Fibroblast of lung (primary cell): ENCODE results near the gene MOXD1. TPM values are rescaled to one million over a fixed set of nuclear protein-coding genes. Genes with fewer than 3 reads are reported as not detected.

Experiments
- DNase-seq, 2 donors: peaks; one replicate each; pipeline versions ENCODE4 v3.0.0 to v3.0.0-alpha.2; 2010; ENCODE audit warnings: low read depth in 2 of 2
- H2AFZ ChIP-seq: 2 replicates; pipeline ENCODE4 v1.5.1; 2012; ENCODE audit warnings: low read length, control low read depth, inconsistent platforms
- H3K27ac ChIP-seq: 2 replicates; pipeline ENCODE4 v1.5.1; 2011; ENCODE audit warnings: low read length, control low read depth; ENCODE audit not compliant: insufficient read depth
- H3K27me3 ChIP-seq: 2 replicates; pipeline ENCODE4 v1.5.1; 2011; ENCODE audit warnings: mild to moderate bottlenecking, low read length; ENCODE audit not compliant: control insufficient read depth, insufficient read depth
- H3K36me3 ChIP-seq: 2 replicates; pipeline ENCODE4 v1.5.1; 2011; ENCODE audit warnings: low read length; ENCODE audit not compliant: control insufficient read depth, insufficient read depth
- H3K4me1 ChIP-seq: 2 replicates; pipeline ENCODE4 v1.5.1; 2011; ENCODE audit warnings: low read length; ENCODE audit not compliant: control insufficient read depth, insufficient read depth; ENCODE audit errors: extremely low read depth
- H3K4me2 ChIP-seq: 2 replicates; pipeline ENCODE4 v1.5.1; 2011; ENCODE audit warnings: low read length, control low read depth; ENCODE audit not compliant: insufficient read depth; ENCODE audit errors: extremely low read depth
- H3K4me3 ChIP-seq, 4 experiments: fragments of 200-600 bp in 1 of 4; sonication (generic) in 1 of 4; replicated peaks in 1 of 4; 2 replicates each; pipeline ENCODE4 v1.5.1; 2011 to 2016; ENCODE audit warnings: low read length in 4 of 4, low read depth in 3 of 4, mild to moderate bottlenecking in 3 of 4, control low read depth in 2 of 4, inconsistent platforms in 1 of 4, mixed read lengths in 1 of 4; ENCODE audit not compliant: insufficient read depth in 1 of 4; ENCODE audit errors: control extremely low read depth in 1 of 4
- H3K79me2 ChIP-seq: 2 replicates; pipeline ENCODE4 v1.5.1; 2012; ENCODE audit warnings: mild to moderate bottlenecking, low read length, inconsistent platforms; ENCODE audit not compliant: control insufficient read depth, insufficient read depth
- H3K9ac ChIP-seq: 2 replicates; pipeline ENCODE4 v1.5.1; 2011; ENCODE audit warnings: mild to moderate bottlenecking, low read length, control low read depth; ENCODE audit not compliant: insufficient read depth
- H3K9me3 ChIP-seq: 2 replicates; pipeline ENCODE4 v1.5.1; 2012; ENCODE audit warnings: low read depth, low read length; ENCODE audit not compliant: control insufficient read depth, insufficient read depth
- H4K20me1 ChIP-seq: 2 replicates; pipeline ENCODE4 v1.5.1; 2011; ENCODE audit warnings: low read length; ENCODE audit not compliant: control insufficient read depth, insufficient read depth; ENCODE audit errors: extremely low read depth
- EZH2 ChIP-seq: IDR thresholded peaks from 2 replicates; pipeline ENCODE4 v1.5.1; 2012; ENCODE audit warnings: low read length, control low read depth, mild to moderate bottlenecking; ENCODE audit errors: missing control alignments
- polyA plus RNA-seq, 2 donors: library from polyadenylated mRNA; depleted of rRNA in 1 of 2; stranded (reverse) in 1 of 2; unstranded in 1 of 2; fragments of >200 nt; gene quantifications; 2 replicates each; pipeline ENCODE4 v1.2.1, GENCODE V29; 2011 to 2012; ENCODE audit warnings: missing spikeins in 1 of 2
- total RNA-seq: library from RNA; depleted of rRNA; stranded (reverse); fragments of >200 nt; gene quantifications from 2 replicates; pipeline ENCODE4 v1.2.1, GENCODE V29; 2014
- TF ChIP-seq, protein P1 (sequence below), 2 donors: IDR thresholded peaks in 1 of 2; conservative IDR thresholded peaks in 1 of 2; 1 replicate in 1 of 2; 2 replicates in 1 of 2; pipeline ENCODE4 v1.5.1; 2011 to 2012; ENCODE audit warnings: low read length in 2 of 2, control low read depth in 1 of 2, inconsistent platforms in 1 of 2, low read depth in 1 of 2, mild to moderate bottlenecking in 1 of 2

Gene MOXD1
- total and polyA plus RNA-seq, 2 donors (not counting 1 experiment from before 2014, with no cell fraction given): 89.8 to 100 TPM

- Histone ChIP-seq H3K27ac (no peak overlapping the region), H3K4me3 (no peak overlapping the region)
- no peak for TF ChIP-seq EZH2
- TF ChIP-seq, protein P1, sequence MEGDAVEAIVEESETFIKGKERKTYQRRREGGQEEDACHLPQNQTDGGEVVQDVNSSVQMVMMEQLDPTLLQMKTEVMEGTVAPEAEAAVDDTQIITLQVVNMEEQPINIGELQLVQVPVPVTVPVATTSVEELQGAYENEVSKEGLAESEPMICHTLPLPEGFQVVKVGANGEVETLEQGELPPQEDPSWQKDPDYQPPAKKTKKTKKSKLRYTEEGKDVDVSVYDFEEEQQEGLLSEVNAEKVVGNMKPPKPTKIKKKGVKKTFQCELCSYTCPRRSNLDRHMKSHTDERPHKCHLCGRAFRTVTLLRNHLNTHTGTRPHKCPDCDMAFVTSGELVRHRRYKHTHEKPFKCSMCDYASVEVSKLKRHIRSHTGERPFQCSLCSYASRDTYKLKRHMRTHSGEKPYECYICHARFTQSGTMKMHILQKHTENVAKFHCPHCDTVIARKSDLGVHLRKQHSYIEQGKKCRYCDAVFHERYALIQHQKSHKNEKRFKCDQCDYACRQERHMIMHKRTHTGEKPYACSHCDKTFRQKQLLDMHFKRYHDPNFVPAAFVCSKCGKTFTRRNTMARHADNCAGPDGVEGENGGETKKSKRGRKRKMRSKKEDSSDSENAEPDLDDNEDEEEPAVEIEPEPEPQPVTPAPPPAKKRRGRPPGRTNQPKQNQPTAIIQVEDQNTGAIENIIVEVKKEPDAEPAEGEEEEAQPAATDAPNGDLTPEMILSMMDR (conservative IDR thresholded peaks at IDR 0.05 in 1 of 2, IDR thresholded peaks at IDR 0.05 in 1 of 2; ENCODE audit: low read depth in 1 of 2, low read length in 2 of 2): no peak
Measured at GRCh38 chr6:132414761-132415160, 13.5 kb upstream of the MOXD1 start.

DNA sequence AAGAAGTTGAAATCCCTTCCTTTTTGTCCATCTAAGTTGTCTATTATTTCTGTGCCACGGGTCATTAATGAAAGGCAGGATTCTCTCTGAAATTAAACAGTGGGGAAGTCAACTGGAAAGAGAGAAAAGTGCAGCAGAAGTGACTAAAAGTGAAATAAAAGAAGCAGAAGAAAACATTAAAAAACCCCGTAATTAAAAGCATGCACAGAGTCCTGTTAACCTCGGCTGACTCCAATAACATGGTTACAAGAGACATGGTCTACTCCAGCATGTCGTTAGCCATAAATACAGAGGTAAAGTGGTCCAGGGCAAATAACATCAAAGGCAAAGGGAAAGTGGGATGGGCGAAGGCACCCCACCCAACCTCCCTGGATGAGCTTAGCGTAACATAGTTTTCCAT lies 13.0 kb upstream of the MOXD1 start:
- no peak overlapping the region for H3K27ac ChIP-seq
- H4K20me1 ChIP-seq: no peaks in the 10 kb centered on the region
- no peak overlapping the region for H2AFZ ChIP-seq
- H3K36me3 ChIP-seq: no peaks in the 10 kb centered on the region
- no peak overlapping the region for H3K9ac ChIP-seq
- H3K4me3 ChIP-seq: no peak overlapping the region
- H3K27me3 ChIP-seq: no peaks in the 10 kb centered on the region
- H3K9me3 ChIP-seq: no peaks in the 10 kb centered on the region
- DNase-seq: no peak
- no peak overlapping the region for H3K4me2 ChIP-seq
- H3K79me2 ChIP-seq: no peaks in the 10 kb centered on the region
- TF ChIP-seq EZH2: no peak
- TF ChIP-seq, protein P1 (conservative IDR thresholded peaks at IDR 0.05 in 1 of 2, IDR thresholded peaks at IDR 0.05 in 1 of 2; ENCODE audit: low read depth in 1 of 2, low read length in 2 of 2): no peak
- H3K4me1 ChIP-seq: no peaks in the 10 kb centered on the region

More at GRCh38 chr6:132414761-132415160, 13.5 kb upstream of the MOXD1 start:
- Histone ChIP-seq H3K4me2 (no peak overlapping the region), H3K36me3 (no peaks in the 10 kb centered on the region), H3K9ac (no peak overlapping the region), H2AFZ (no peak overlapping the region), H3K27me3 (no peaks in the 10 kb centered on the region), H4K20me1 (no peaks in the 10 kb centered on the region), H3K9me3 (no peaks in the 10 kb centered on the region), H3K79me2 (no peaks in the 10 kb centered on the region), H3K4me1 (no peaks in the 10 kb centered on the region)
- DNase-seq: no peak

DNA sequence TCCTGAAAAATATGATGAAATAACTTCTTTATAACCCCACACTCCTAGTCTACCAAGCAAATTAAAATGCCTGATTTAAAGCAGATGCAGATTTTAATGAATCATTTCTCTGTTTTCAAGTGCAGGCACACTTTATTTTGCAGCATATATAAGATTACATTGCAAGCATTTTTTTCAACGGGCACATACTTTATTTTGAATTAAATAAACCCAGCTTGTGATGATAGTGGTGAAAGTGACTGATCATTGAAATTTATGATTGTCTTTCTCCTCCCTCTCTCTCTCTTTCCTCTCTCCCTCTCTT lies 12.2 kb upstream of the MOXD1 start:
- H3K27ac ChIP-seq: no peak overlapping the region
- no peak for DNase-seq
- no peaks in the 10 kb centered on the region for H3K27me3 ChIP-seq
- TF ChIP-seq, protein P1 (conservative IDR thresholded peaks at IDR 0.05 in 1 of 2, IDR thresholded peaks at IDR 0.05 in 1 of 2; ENCODE audit: low read depth in 1 of 2, low read length in 2 of 2): no peak
- TF ChIP-seq EZH2: no peak
- no peaks in the 10 kb centered on the region for H3K4me1 ChIP-seq
- H3K4me3 ChIP-seq: no peak overlapping the region
- no peak overlapping the region for H2AFZ ChIP-seq
- H4K20me1 ChIP-seq: no peaks in the 10 kb centered on the region
- H3K4me2 ChIP-seq: no peak overlapping the region
- no peaks in the 10 kb centered on the region for H3K36me3 ChIP-seq
- no peak overlapping the region for H3K9ac ChIP-seq
- H3K9me3 ChIP-seq: no peaks in the 10 kb centered on the region
- H3K79me2 ChIP-seq: no peaks in the 10 kb centered on the region
